ENCODE measurements around the gene GCGR.

Gene GCGR

GRCh38 chr17:81803728-81804558, at the start of gene GCGR:
TSS of gene GCGR (plus strand) at chr17:81804150. CDS start at chr17:81809019, 4,869 bp downstream.
- no peak for DNase-seq

GRCh38 chr17:81792675-81793615, 11.0 kb upstream of the GCGR start:
- DNase-seq = no peak

DNA sequence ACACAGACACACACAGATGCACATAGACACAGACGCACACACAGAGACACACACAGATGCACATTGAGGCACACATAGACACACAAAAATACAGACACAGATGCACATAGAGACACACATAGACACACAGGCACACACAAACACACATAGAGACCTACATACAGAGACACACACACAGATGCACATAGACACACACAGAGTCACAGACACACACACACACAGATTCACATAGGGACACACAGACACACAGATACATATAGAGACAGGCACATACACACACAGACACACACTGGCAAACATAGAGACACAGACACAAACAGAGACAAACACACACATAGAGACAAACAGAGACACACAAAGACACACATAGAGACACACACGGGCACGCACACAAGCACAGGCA, 9.9 kb upstream of the GCGR start:
- no peak for DNase-seq

DNA sequence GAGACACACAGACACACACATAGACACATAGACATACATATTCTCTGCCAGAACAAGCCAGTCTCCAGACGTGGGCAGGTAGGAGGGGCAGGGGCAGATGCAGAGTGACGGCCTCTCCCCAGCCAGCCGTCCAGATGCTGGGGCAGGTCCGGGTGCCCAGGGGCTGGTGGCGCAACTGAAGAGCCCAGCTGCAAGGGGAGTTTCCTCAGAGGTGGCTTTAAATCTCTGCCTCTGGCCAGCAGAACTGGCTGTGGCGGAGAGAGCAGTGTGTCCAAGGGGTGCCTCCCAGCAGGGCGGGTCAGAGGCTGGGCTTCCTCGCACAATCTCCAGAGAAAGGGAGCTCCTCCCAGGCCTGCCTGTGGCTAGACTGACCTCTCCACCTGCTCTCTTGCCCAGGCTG, 9.4 kb upstream of the GCGR start:
- no peak for DNase-seq

DNA sequence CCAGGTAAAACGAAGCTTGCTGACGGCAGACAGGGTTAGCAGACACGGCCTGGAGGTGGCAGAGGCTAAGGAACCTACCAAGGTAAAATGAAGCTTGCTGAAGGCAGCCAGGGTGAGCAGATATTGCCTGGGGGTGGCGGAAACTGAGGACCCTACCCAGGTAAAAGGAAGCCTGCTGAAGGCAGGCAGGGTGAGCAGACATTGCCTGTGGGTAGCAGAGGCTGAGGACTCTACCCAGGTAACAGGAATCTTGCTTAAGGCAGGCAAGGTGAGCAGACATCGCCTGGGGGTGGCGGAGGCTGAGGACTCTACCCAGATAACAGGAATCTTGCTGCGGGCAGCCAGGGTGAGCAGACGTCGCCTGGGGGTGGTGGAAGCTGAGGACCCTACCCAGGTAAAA, 2.6 kb upstream of the GCGR start:
- no peak for DNase-seq

DNA sequence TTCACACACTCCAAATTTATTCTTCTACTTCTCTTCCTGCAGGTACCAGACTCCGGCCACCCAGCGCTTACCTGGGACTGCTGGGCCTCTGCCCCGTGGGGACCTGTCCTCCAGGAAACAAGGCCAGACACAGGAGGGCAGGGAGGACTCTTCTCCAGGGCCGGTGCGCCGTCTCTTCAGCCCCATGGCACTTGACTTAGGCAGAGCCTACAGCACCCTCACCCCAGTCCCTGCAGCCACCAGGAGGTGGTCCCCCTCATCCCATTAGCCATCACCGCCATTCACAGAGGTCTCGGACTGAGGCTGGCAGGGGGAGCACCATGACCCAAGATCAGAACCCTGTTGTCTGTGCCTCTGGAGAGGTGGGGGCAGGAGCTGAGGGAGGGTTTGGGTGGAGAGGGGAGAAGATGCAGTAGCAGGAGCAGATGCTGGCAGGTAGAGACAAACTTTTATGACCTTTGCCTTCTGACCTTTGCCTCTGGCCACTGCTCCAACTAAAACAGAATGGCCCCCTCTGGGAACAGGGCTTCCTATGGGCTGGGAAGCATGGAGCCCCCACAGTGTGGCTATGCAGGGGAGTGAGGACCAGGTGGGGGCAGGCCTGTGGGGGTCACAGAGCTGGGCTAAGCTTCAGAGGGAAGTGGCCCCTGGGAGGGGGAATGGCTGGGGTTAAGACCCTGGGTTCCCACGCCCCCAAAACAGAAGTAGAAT, 1.7 kb upstream of the GCGR start:
- DNase-seq = no peak

DNA sequence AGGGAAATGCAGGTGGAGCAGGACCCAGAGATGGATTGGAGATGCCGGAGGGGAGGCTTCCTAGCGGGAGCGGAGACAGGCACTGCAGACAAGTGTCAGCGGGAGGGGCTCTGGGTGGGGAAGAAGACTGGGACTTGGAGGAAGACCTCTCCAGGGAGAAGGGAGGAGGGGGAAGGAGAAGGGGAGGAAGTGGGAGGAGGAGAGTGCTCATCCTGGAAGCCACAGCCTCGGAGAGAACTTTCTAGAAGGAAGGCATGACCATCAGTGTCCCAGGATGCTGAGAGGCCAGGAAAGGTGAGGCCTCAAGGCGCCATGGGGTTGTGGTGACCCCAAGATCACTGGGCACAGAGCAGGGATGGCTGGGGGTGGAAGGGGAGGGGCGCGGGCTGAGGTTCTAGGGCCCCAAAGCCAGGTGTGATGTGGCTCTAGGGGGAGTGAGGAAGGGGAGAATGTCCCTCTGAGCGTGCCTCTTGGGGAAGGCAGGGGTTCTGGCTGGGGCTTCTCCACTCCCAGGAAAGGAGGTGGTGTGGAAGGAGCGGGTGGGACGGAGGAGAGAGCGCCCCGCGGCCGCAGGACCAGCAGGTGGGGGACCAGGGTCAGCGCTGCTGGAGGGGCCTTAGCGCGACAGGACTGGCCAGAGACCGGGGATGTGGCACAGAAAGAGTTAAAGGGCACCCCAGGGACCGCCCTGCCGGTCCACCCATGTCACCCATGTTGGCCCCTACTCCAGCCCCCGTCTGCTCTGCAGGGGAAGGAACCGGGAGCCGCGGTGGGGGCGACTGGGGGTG, 900 bp upstream of the GCGR start:
- DNase-seq = no peak

GRCh38 chr17:81804559-81805399, 829 bp downstream of the GCGR start:
- DNase-seq = no peak

GRCh38 chr17:81805707-81806460, 1.9 kb downstream of the GCGR start:
- no peak for DNase-seq

GRCh38 chr17:81806461-81807209, 2.7 kb downstream of the GCGR start:
- no peak for DNase-seq

- no peak for DNase-seq
Measured at GRCh38 chr17:81807210-81807719, 3.3 kb downstream of the GCGR start.

DNA sequence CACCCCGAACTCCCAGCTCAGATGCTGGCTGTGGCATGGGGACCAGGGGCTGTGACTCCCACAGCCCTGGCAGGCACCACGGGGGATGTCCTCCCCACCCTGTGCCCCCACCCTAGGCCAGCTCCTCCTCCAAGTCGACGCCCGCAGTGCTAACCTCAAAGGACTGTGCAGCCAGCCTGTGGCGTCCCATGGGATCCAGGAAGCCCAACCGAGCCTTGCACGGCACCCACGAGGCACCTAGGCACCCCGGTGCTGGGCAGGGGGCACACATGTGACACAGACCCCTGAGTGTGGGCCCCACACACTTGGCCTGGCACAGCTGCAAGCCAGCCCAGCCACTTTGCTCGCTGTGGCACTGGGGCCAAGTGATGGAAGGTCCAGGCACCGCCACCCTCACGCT, 3.9 kb downstream of the GCGR start:
- DNase-seq = no peak

- DNase-seq = no peak
Measured at GRCh38 chr17:81808778-81809555, 5.0 kb downstream of the GCGR start.

DNA sequence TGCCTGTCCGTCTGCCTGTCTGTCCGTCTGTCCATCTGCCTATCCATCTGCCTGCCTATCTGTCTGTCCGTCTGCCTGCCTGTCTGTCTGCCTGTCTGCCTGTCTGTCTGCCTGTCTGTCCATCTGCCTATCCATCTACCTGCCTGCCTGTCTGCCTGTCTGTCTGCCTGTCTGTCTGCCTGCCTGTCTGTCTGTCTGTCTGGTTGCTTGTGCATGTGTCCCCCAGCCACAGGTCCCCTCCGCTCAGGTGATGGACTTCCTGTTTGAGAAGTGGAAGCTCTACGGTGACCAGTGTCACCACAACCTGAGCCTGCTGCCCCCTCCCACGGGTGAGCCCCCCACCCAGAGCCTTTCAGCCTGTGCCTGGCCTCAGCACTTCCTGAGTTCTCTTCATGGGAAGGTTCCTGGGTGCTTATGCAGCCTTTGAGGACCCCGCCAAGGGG, 5.6 kb downstream of the GCGR start:
- DNase-seq = no peak

DNA sequence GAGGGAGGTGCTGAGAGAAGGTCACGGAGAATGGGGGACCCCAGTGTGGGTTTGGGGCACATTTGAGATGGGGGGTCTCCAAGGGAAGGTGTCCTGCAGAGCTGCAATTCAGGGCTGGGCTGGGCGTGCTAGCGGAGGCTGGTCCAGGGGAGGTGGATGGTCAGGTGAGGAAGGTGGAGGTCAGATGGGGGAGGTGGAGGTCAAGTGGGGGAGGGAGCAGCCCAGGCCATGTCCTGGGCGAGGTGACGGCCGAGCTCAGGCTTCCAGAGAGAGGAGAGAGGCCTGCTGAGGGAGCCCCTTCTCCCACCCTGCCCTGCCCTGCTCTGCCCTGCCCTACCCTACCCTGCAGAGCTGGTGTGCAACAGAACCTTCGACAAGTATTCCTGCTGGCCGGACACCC, 6.5 kb downstream of the GCGR start:
- DNase-seq = no peak

- DNase-seq = no peak
Measured at GRCh38 chr17:81810892-81811704, 7.1 kb downstream of the GCGR start.

- no peak for DNase-seq
Measured at GRCh38 chr17:81811705-81812570, 8.0 kb downstream of the GCGR start.
